Parathyroid adenoma (tissue), 2 donors: ENCODE data around the gene RAB3IL1.

Experiments used
- H2AFZ ChIP-seq: fragments of 300-600 bp; sonication (generic); one replicate; pipeline ENCODE4 v1.7.0; 2017; ENCODE audit warnings: antibody characterized with exemption, mild to moderate bottlenecking
- H3K27ac ChIP-seq: fragments of 300-600 bp; sonication (generic); one replicate; pipeline ENCODE4 v1.7.0; 2017
- H3K27me3 ChIP-seq: fragments of 300-600 bp; sonication (generic); one replicate; pipeline ENCODE4 v1.7.0; 2017; ENCODE audit warnings: low read length; ENCODE audit not compliant: control insufficient read depth, insufficient read depth
- H3K36me3 ChIP-seq: fragments of 300-600 bp; sonication (generic); one replicate; pipeline ENCODE4 v1.7.0; 2017; ENCODE audit warnings: low read length; ENCODE audit not compliant: control insufficient read depth, insufficient read depth
- H3K4me1 ChIP-seq: fragments of 300-600 bp; sonication (generic); one replicate; pipeline ENCODE4 v1.7.0; 2017; ENCODE audit warnings: control low read depth
- H3K4me2 ChIP-seq: fragments of 300-600 bp; sonication (generic); one replicate; pipeline ENCODE4 v1.7.0; 2017; ENCODE audit warnings: low read length
- H3K4me3 ChIP-seq: fragments of 300-600 bp; sonication (generic); one replicate; pipeline ENCODE4 v1.7.0; 2017; ENCODE audit warnings: low read depth, low read length
- H3K79me2 ChIP-seq: fragments of 300-600 bp; sonication (generic); one replicate; pipeline ENCODE4 v1.7.0; 2017; ENCODE audit warnings: control low read depth
- H3K9ac ChIP-seq: fragments of 300-600 bp; sonication (generic); one replicate; pipeline ENCODE4 v1.7.0; 2017; ENCODE audit warnings: mild to moderate bottlenecking
- H3K9me3 ChIP-seq: fragments of 300-600 bp; sonication (generic); one replicate; pipeline ENCODE4 v1.7.0; 2017; ENCODE audit warnings: low read length; ENCODE audit not compliant: control insufficient read depth
- CTCF ChIP-seq: fragments of 300-600 bp; sonication (generic); IDR thresholded peaks from one replicate; pipeline ENCODE4 v1.7.0; 2017; ENCODE audit warnings: antibody characterized with exemption, mild to moderate bottlenecking
- donor health status: primary hyperparathyroidism.

RAB3IL1 gene

GRCh38 chr11:61900251-61900650, 17.1 kb downstream of the RAB3IL1 start:
- Histone ChIP-seq H3K4me2 (no peak overlapping the region), H3K9ac (no peak overlapping the region), H3K9me3 (no peaks in the 10 kb centered on the region), H3K27ac (no peak overlapping the region), H3K4me3 (no peak overlapping the region), H3K27me3 (no peaks in the 10 kb centered on the region), H2AFZ (no peak overlapping the region), H3K4me1 (no peaks in the 10 kb centered on the region), H3K79me2 (no peaks in the 10 kb centered on the region), H3K36me3 (no peaks in the 10 kb centered on the region)
- TF ChIP-seq CTCF = no peak

- no peak overlapping the region for H3K4me2 ChIP-seq
- H3K9me3 ChIP-seq = no peaks in the 10 kb centered on the region
- H3K4me3 ChIP-seq = no peak overlapping the region
- peak; percentile 94 for TF ChIP-seq CTCF
- H2AFZ ChIP-seq = no peak overlapping the region
- H3K79me2 ChIP-seq = no peaks in the 10 kb centered on the region
- H3K27me3 ChIP-seq = no peaks in the 10 kb centered on the region
- H3K36me3 ChIP-seq = no peaks in the 10 kb centered on the region
- H3K9ac ChIP-seq = no peak overlapping the region
- H3K27ac ChIP-seq = no peak overlapping the region
- H3K4me1 ChIP-seq = no peaks in the 10 kb centered on the region
Measured at GRCh38 chr11:61899146-61899841, 18.1 kb downstream of the RAB3IL1 start.

- no peak for TF ChIP-seq CTCF
- Histone ChIP-seq H3K4me1 (no peaks in the 10 kb centered on the region), H3K9me3 (no peaks in the 10 kb centered on the region), H3K27ac (no peak overlapping the region), H3K4me2 (no peak overlapping the region), H3K36me3 (no peaks in the 10 kb centered on the region), H3K4me3 (no peak overlapping the region), H2AFZ (no peak overlapping the region), H3K79me2 (no peaks in the 10 kb centered on the region), H3K27me3 (no peaks in the 10 kb centered on the region), H3K9ac (no peak overlapping the region)
Measured at GRCh38 chr11:61898247-61898582, 19.2 kb downstream of the RAB3IL1 start.

- no peak overlapping the region for H3K27ac ChIP-seq
- H3K27me3 ChIP-seq = no peaks in the 10 kb centered on the region
- no peak overlapping the region for H2AFZ ChIP-seq
- no peak overlapping the region for H3K4me3 ChIP-seq
- H3K9ac ChIP-seq = no peak overlapping the region
- H3K36me3 ChIP-seq = no peaks in the 10 kb centered on the region
- peak; percentile 70 for TF ChIP-seq CTCF
- H3K4me1 ChIP-seq = no peaks in the 10 kb centered on the region
- no peaks in the 10 kb centered on the region for H3K9me3 ChIP-seq
- no peak overlapping the region for H3K4me2 ChIP-seq
- H3K79me2 ChIP-seq = no peaks in the 10 kb centered on the region
Measured at GRCh38 chr11:61897387-61898246, 19.7 kb downstream of the RAB3IL1 start.
